GM23338 (cell line): Measurements from ENCODE around the gene CERK. TPM values are rescaled to one million over a fixed set of nuclear protein-coding genes. Genes with fewer than 3 reads are reported as not detected.

ENCODE experiments used
- ATAC-seq: fragments of 200-7000 bp; cut with Tn5 transposase; 3 replicates; pipeline ENCODE4 v1.9.1; 2020
- DNase-seq: peaks from one replicate; pipeline ENCODE4 v3.0.0-alpha.2; 2015; ENCODE audit warnings: low spot score
- H2AFZ ChIP-seq: fragments of 200-600 bp; sonication (generic); 2 replicates; pipeline ENCODE4 v1.8.0; 2016; ENCODE audit warnings: antibody characterized with exemption, mild to moderate bottlenecking, moderate library complexity
- H3F3A ChIP-seq: fragments of 200-600 bp; sonication (generic); replicated peaks from 2 replicates; pipeline ENCODE4 v1.8.0; 2017; ENCODE audit warnings: antibody characterized with exemption, mixed run types, low read depth
- H3K27ac ChIP-seq: fragments of 200-600 bp; sonication (generic); 2 replicates; pipeline ENCODE4 v1.6.1; 2016; ENCODE audit warnings: low read depth
- H3K27me3 ChIP-seq: fragments of 200-600 bp; sonication (generic); 2 replicates; pipeline ENCODE4 v1.8.0; 2016; ENCODE audit warnings: mild to moderate bottlenecking, mixed run types, moderate library complexity; ENCODE audit not compliant: insufficient read depth
- H3K36me3 ChIP-seq: fragments of 200-600 bp; sonication (generic); 2 replicates; pipeline ENCODE4 v1.8.0; 2016; ENCODE audit warnings: mild to moderate bottlenecking; ENCODE audit not compliant: insufficient read depth
- H3K4me1 ChIP-seq: fragments of 200-600 bp; sonication (generic); 2 replicates; pipeline ENCODE4 v1.8.0; 2016; ENCODE audit warnings: mild to moderate bottlenecking, moderate library complexity; ENCODE audit not compliant: insufficient read depth
- H3K4me2 ChIP-seq: fragments of 200-600 bp; sonication (generic); 2 replicates; pipeline ENCODE4 v1.7.1; 2017; ENCODE audit warnings: mixed run types
- H3K4me3 ChIP-seq: fragments of 200-600 bp; sonication (generic); 2 replicates; pipeline ENCODE4 v1.6.1; 2016; ENCODE audit warnings: mixed run types
- H3K79me2 ChIP-seq: fragments of 200-600 bp; sonication (generic); replicated peaks from 2 replicates; pipeline ENCODE4 v1.8.0; 2017; ENCODE audit warnings: mild to moderate bottlenecking; ENCODE audit not compliant: insufficient read depth
- H3K9me2 ChIP-seq: fragments of 200-600 bp; sonication (generic); 2 replicates; pipeline ENCODE4 v1.8.0; 2017; ENCODE audit not compliant: insufficient read depth
- H4K20me1 ChIP-seq: fragments of 200-600 bp; sonication (generic); replicated peaks from 2 replicates; pipeline ENCODE4 v1.8.0; 2017; ENCODE audit warnings: mild to moderate bottlenecking; ENCODE audit not compliant: insufficient read depth
- H3K27ac Mint-ChIP-seq: 2 replicates; pipeline ENCODE4 v1.8.0; 2020; ENCODE audit warnings: inconsistent platforms, mild to moderate bottlenecking, moderate library complexity, mixed read lengths
- H3K27me3 Mint-ChIP-seq: 3 replicates; pipeline ENCODE4 v1.8.0; 2022; ENCODE audit warnings: low read depth, mild to moderate bottlenecking, moderate library complexity, mixed read lengths, inconsistent platforms; ENCODE audit not compliant: insufficient read depth, poor library complexity
- H3K36me3 Mint-ChIP-seq: 3 replicates; pipeline ENCODE4 v1.8.0; 2021; ENCODE audit warnings: low read depth, mild to moderate bottlenecking, inconsistent platforms, moderate library complexity, mixed read lengths
- H3K4me1 Mint-ChIP-seq: 3 replicates; pipeline ENCODE4 v1.8.0; 2020; ENCODE audit warnings: mild to moderate bottlenecking, inconsistent platforms, mixed read lengths
- H3K4me3 Mint-ChIP-seq: 3 replicates; pipeline ENCODE4 v1.8.0; 2021; ENCODE audit warnings: moderate library complexity, mild to moderate bottlenecking, inconsistent platforms, mixed read lengths
- H3K9me3 Mint-ChIP-seq: 3 replicates; pipeline ENCODE4 v1.8.0; 2020; ENCODE audit warnings: moderate library complexity, mild to moderate bottlenecking, inconsistent platforms, mixed read lengths
- ETS1 ChIP-seq: IDR thresholded peaks from 2 replicates; pipeline ENCODE4 v1.6.1; 2016; ENCODE audit warnings: antibody characterized with exemption
- EZH2 ChIP-seq: fragments of 200-600 bp; sonication (generic); IDR thresholded peaks from one replicate; pipeline ENCODE4 v1.8.0; 2017; ENCODE audit warnings: antibody characterized with exemption, mild to moderate bottlenecking, low read depth; ENCODE audit not compliant: unreplicated experiment
- NANOG ChIP-seq: IDR thresholded peaks from 2 replicates; pipeline ENCODE4 v1.6.1; 2016; ENCODE audit warnings: antibody characterized with exemption, borderline replicate concordance
- STAT1 ChIP-seq: IDR thresholded peaks from one replicate; pipeline ENCODE4 v1.6.1; 2016; ENCODE audit warnings: antibody characterized with exemption; ENCODE audit not compliant: unreplicated experiment
- ZNF462 ChIP-seq: fragments of 250-450 bp; sonication (Bioruptor Pico); IDR thresholded peaks from 2 replicates; pipeline ENCODE4 v1.5.0; 2020; ENCODE audit warnings: mild to moderate bottlenecking, moderate library complexity
- polyA plus RNA-seq: library from polyadenylated mRNA; unstranded; fragments of >200 nt; fragmentation: Nextera tagmentation; extraction: Ambion mirVana; gene quantifications from 2 replicates; pipeline ENCODE4 v1.2.1, GENCODE V29; 2016
- total RNA-seq: library from RNA; depleted of rRNA; stranded (reverse); fragments of >200 nt; shearing (Covaris generic); gene quantifications from 2 replicates; pipeline ENCODE4 v1.2.3, GENCODE V29; 2014
- TF ChIP-seq, protein P1 (sequence below), 2 experiments: fragments of 200-600 bp in 1 of 2; sonication (generic) in 1 of 2; conservative IDR thresholded peaks; 2 replicates each; pipeline versions ENCODE4 v1.5.1 to v1.6.1; 2016 to 2017; ENCODE audit warnings: antibody characterized with exemption in 2 of 2, low read depth in 2 of 2, mild to moderate bottlenecking in 2 of 2, moderate library complexity in 1 of 2

The CERK gene
- total and polyA plus RNA-seq, 2 experiments from 2014 or later, result 12.7 to 62.9 TPM

DNA sequence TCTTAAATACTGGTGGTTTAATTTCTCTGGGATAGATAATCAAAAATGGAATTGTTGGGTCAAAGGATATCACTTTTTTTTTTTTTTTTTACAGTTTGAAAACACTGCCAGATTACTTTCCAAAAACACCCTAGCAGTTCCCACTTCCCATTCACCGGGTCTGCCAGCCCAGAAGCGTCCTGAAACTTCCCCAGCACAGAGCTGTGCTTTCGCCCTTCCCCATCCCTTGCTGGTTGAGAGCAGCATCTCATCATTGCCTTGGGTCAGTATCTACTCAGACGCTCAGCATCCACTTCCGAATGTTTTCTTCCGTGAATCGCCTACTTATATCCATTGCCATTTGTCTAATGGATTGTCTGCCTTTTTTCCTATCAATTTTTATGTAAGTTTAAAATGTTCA, 5.5 kb downstream of the CERK start (continued):
- TF ChIP-seq, protein P1, sequence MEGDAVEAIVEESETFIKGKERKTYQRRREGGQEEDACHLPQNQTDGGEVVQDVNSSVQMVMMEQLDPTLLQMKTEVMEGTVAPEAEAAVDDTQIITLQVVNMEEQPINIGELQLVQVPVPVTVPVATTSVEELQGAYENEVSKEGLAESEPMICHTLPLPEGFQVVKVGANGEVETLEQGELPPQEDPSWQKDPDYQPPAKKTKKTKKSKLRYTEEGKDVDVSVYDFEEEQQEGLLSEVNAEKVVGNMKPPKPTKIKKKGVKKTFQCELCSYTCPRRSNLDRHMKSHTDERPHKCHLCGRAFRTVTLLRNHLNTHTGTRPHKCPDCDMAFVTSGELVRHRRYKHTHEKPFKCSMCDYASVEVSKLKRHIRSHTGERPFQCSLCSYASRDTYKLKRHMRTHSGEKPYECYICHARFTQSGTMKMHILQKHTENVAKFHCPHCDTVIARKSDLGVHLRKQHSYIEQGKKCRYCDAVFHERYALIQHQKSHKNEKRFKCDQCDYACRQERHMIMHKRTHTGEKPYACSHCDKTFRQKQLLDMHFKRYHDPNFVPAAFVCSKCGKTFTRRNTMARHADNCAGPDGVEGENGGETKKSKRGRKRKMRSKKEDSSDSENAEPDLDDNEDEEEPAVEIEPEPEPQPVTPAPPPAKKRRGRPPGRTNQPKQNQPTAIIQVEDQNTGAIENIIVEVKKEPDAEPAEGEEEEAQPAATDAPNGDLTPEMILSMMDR (conservative IDR thresholded peaks at IDR 0.05; ENCODE audit: low read depth in 2 of 2), result no peak

- Histone ChIP-seq H3K9me2 (no peaks in the 10 kb centered on the region), H3K79me2 (peaks cover 67% of the 10 kb centered on the region), H3K4me1 (peaks cover 16% of the 10 kb centered on the region), H3K36me3 (no peaks in the 10 kb centered on the region), H3K4me2 (no peak overlapping the region; the same call in 1 of the 2 replicates), H3K27me3 (no peaks in the 10 kb centered on the region), H4K20me1 (peaks cover 13% of the 10 kb centered on the region), H3K4me3 (no peak overlapping the region), H3K27ac (no peak overlapping the region), H2AFZ (no peak overlapping the region), H3F3A (peaks cover 13% of the 10 kb centered on the region; the same call in 1 of the 2 replicates)
- peaks cover 14% of the 10 kb centered on the region for H3K27me3 Mint-ChIP-seq
- H3K9me3 Mint-ChIP-seq, result no peaks in the 10 kb centered on the region
- no peak for TF ChIP-seq NANOG
- TF ChIP-seq EZH2, result no peak
- no peak for TF ChIP-seq STAT1
- no peak for TF ChIP-seq ETS1
- peak; percentile 9; the same call in 1 of the 2 replicates for TF ChIP-seq ZNF462
- 0 out of 3 replicates have a peak, but pooled peaks cover 2% of the 10 kb centered on the region for H3K36me3 Mint-ChIP-seq
- H3K27ac Mint-ChIP-seq, result no peak overlapping the region
- H3K4me3 Mint-ChIP-seq, result peak overlapping the region; percentile 22; the same call in 1 of the 3 replicates
- DNase-seq (no peak), ATAC-seq (no peak)
- peaks cover 46% of the 10 kb centered on the region for H3K4me1 Mint-ChIP-seq
Observed at GRCh38 chr22:46732041-46732379, 6.0 kb downstream of the CERK start.
